ENCODE data around the gene METTL13.

DNA sequence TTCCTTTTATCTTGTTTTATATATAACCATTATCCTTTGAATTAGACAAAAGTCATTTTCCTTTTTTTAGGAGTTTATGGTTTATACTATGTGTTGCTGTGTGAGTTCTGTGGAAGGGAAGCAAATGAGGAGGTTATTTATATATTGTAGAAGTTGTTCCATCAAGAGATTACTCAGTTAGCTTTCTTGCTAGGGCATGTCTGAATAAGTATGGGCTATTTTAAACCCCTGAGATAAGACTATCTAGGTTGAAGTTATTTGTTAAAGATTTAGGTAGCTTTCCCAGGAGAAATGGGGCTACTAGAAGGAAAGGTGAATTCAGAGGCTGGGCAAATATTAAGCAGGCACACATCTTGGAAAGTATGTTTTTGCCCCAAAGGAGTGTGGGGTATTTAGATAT lies 23.4 kb upstream of the METTL13 start:
- TF ChIP-seq, protein P1, sequence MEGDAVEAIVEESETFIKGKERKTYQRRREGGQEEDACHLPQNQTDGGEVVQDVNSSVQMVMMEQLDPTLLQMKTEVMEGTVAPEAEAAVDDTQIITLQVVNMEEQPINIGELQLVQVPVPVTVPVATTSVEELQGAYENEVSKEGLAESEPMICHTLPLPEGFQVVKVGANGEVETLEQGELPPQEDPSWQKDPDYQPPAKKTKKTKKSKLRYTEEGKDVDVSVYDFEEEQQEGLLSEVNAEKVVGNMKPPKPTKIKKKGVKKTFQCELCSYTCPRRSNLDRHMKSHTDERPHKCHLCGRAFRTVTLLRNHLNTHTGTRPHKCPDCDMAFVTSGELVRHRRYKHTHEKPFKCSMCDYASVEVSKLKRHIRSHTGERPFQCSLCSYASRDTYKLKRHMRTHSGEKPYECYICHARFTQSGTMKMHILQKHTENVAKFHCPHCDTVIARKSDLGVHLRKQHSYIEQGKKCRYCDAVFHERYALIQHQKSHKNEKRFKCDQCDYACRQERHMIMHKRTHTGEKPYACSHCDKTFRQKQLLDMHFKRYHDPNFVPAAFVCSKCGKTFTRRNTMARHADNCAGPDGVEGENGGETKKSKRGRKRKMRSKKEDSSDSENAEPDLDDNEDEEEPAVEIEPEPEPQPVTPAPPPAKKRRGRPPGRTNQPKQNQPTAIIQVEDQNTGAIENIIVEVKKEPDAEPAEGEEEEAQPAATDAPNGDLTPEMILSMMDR (IDR thresholded peaks at IDR 0.05): no peak
- no peak for TF ChIP-seq POLR2A (IDR thresholded peaks at IDR 0.05)
